ENCODE measurements around the gene ANXA8L1.
"Not testable (repeated sequence)": the region's sequence is repeated elsewhere in the genome, so short reads cannot be mapped to it uniquely, and the experiment has no call there.

The ANXA8L1 gene

DNA sequence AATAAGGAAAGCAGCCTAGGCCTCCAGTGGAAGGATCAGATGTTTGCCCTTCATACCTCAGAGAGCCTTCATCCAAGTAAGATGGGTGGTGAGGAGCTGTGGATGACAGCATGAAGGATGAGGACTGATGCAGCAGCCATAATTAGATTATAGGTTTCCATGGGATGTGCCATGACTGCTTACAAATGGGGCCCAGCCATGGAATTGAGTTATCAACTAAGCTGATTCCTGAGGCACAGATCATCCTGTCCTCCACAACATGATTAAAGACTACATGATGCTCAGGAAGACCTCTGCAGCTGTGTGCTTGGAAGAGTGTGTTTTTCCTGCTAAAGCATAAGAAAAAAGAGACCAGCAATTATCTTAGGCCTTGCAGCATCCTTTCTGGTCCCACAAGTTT lies 35.5 kb downstream of the ANXA8L1 start:
- H3K9ac ChIP-seq (ENCODE audit: low read depth, low read length); H3K27me3 ChIP-seq (ENCODE audit: insufficient read depth, low read length); H3K4me3 ChIP-seq (ENCODE audit: low read length); H3K27ac ChIP-seq (ENCODE audit: low read length); H3K4me1 ChIP-seq (ENCODE audit: insufficient read depth, low read length); H3K9me3 ChIP-seq (ENCODE audit: insufficient read depth, low read depth, low read length); H3K36me3 ChIP-seq (ENCODE audit: insufficient read depth, low read depth, low read length): not testable (repeated sequence)

DNA sequence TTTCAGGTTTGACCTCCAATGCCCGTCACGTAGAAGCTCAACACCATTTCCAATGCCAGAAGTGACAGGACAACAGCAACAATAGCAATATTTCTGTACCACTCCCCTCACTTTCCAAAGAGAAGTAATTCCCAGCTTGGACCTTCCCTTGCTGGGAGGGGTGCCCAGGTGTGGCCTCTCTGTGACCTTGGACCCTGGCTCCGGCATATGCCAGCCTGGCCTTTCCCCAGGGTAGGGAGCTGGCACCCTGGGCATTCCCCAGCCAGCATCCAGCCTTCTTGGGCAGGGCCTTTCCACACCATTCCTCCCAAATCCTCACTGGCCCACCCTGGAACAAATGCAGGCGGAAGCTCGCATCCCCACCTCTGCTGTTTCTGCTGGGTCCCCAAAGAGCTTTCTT lies 37.1 kb downstream of the ANXA8L1 start:
- H3K36me3 ChIP-seq (ENCODE audit: insufficient read depth, low read depth, low read length); H3K9me3 ChIP-seq (ENCODE audit: insufficient read depth, low read depth, low read length); H3K27ac ChIP-seq (ENCODE audit: low read length); H3K9ac ChIP-seq (ENCODE audit: low read depth, low read length); H3K27me3 ChIP-seq (ENCODE audit: insufficient read depth, low read length); H3K4me1 ChIP-seq (ENCODE audit: insufficient read depth, low read length); H3K4me3 ChIP-seq (ENCODE audit: low read length): not testable (repeated sequence)

DNA sequence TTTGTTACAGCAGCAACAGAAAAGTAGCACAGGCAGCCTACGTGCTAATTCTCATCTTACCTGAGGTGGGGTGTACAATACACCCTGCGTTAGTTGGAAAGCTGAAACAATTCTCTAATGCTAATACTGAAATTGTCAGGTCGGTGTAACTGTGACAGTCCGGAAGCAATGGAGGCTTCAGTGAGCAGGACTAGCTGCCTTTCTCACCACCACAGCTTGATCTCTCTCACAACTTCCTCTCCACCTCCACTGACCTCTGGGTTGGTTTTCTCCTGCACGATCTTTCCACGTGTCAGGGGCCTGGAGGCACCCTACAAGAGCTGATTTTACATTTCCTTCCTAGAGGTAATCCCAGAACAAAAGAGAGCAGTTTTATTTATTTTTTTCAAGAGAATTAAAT lies 39.7 kb downstream of the ANXA8L1 start:
- H3K4me1 ChIP-seq (ENCODE audit: insufficient read depth, low read length); H3K9ac ChIP-seq (ENCODE audit: low read depth, low read length); H3K9me3 ChIP-seq (ENCODE audit: insufficient read depth, low read depth, low read length); H3K36me3 ChIP-seq (ENCODE audit: insufficient read depth, low read depth, low read length); H3K27me3 ChIP-seq (ENCODE audit: insufficient read depth, low read length); H3K27ac ChIP-seq (ENCODE audit: low read length); H3K4me3 ChIP-seq (ENCODE audit: low read length): not testable (repeated sequence)

DNA sequence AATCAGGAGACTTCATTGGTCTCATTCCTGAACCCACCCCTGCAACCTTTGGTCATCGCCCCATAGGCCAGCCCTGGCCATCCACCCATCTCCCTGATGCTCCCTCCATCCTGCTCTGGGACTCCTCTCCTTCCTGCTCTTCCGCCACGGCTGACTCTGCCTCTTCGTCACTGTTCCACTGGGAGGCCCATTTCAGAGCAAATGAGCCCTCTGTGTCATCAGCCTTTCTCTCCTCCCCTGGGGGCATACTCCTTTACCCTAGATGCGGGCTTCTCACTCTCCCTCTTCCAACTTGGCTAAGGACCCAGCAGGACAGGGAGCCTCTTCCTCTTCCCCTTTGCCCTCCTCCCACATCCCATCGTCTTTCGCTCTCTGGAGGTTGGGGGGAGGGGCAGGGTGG lies 42.7 kb downstream of the ANXA8L1 start:
- H3K27ac ChIP-seq (ENCODE audit: low read length); H3K9me3 ChIP-seq (ENCODE audit: insufficient read depth, low read depth, low read length); H3K36me3 ChIP-seq (ENCODE audit: insufficient read depth, low read depth, low read length); H3K4me3 ChIP-seq (ENCODE audit: low read length); H3K9ac ChIP-seq (ENCODE audit: low read depth, low read length); H3K4me1 ChIP-seq (ENCODE audit: insufficient read depth, low read length); H3K27me3 ChIP-seq (ENCODE audit: insufficient read depth, low read length): not testable (repeated sequence)

DNA sequence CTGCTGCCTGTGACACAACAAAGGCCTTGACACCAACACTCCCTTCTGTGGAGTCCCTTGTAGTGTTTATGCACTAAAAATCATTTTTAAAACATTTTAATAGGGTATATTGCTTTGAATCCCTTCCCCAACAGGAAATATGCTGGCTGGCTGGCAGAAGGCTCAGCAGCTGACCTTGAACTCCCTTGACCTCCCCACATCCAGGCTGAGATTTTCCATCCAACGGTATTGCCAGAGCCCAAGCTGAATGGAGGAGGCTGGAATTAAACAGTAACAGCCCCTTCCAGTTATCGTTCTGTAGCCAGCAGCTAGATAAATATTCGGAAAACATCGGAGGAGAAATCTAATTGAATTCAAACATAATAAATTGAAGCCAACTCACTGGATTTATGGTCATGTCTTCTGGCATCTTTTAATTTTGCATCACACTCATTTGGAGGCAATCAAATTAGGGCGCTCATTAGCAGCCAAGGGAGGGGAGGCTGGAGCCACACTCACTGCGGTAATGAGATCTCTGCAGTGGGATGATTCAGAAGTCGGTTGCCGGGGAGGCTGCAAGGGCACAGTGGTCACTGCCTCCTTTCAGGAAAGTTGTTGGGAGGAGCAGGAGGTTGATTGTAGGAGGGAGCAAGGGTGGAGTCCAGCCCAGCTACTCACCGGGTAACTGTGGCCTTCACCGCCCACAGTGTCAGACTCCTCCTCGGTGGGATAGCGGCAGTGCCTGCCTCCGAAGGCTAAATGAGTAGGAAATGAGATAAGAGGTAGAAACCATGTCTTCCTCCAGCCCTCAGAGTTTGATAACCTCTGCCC lies 44.2 kb downstream of the ANXA8L1 start:
- H3K36me3 ChIP-seq (ENCODE audit: insufficient read depth, low read depth, low read length); H3K9me3 ChIP-seq (ENCODE audit: insufficient read depth, low read depth, low read length); H3K27ac ChIP-seq (ENCODE audit: low read length); H3K4me1 ChIP-seq (ENCODE audit: insufficient read depth, low read length); H3K9ac ChIP-seq (ENCODE audit: low read depth, low read length); H3K4me3 ChIP-seq (ENCODE audit: low read length); H3K27me3 ChIP-seq (ENCODE audit: insufficient read depth, low read length): not testable (repeated sequence)

DNA sequence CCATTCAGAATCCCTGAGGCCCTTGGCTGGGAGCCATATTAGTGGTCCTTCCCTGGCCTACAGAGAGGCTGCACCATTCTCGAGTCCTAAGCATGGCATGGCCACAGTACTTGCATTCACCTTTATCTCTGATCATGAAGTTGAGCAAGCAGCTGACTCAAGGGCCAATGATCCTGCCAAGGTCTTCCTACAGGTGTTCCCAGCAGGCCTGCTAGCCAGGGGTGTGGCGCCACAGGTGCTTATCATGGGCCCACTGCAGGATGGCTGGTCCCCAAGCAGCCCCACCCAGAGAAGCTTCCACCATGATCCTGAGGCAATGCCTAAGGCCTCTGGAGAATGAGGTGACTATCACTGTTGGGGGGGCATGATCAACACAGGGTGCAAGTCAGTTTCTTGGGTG lies 48.0 kb downstream of the ANXA8L1 start:
- not testable (repeated sequence) for H3K27ac ChIP-seq (ENCODE audit: low read length); H3K36me3 ChIP-seq (ENCODE audit: insufficient read depth, low read depth, low read length); H3K9me3 ChIP-seq (ENCODE audit: insufficient read depth, low read depth, low read length); H3K4me3 ChIP-seq (ENCODE audit: low read length); H3K9ac ChIP-seq (ENCODE audit: low read depth, low read length); H3K27me3 ChIP-seq (ENCODE audit: insufficient read depth, low read length); H3K4me1 ChIP-seq (ENCODE audit: insufficient read depth, low read length)

DNA sequence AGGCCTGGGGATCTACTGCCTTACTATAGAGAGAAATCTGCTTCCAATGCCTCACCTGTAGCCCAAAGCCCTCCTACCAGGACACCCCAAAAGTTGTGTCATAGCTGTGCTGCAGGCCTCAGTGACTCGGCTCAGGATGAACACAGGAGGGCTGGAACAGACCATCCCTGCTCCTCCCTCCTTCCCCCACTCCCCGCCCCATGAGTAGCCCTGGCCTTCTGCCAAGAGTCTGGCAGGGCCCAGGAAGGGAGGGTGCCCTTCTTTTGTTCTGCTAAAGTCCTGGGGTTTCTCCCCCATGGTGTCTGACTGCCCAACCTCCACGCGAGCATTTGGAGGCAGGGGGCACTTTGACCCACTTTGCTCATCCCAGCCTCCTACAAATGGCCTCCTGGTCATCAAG lies 65.4 kb downstream of the ANXA8L1 start:
- H3K9me3 ChIP-seq (ENCODE audit: insufficient read depth, low read depth, low read length); H3K4me3 ChIP-seq (ENCODE audit: low read length); H3K9ac ChIP-seq (ENCODE audit: low read depth, low read length): not testable (repeated sequence)

More for the DNA sequence above, 65.4 kb downstream of the ANXA8L1 start:
- not testable (repeated sequence) for H3K27me3 ChIP-seq (ENCODE audit: insufficient read depth, low read length); H3K27ac ChIP-seq (ENCODE audit: low read length); H3K36me3 ChIP-seq (ENCODE audit: insufficient read depth, low read depth, low read length); H3K4me1 ChIP-seq (ENCODE audit: insufficient read depth, low read length)

All from iPS-20b (cell line).